Measurements from ENCODE around the gene MYO9B.

The MYO9B gene

DNA sequence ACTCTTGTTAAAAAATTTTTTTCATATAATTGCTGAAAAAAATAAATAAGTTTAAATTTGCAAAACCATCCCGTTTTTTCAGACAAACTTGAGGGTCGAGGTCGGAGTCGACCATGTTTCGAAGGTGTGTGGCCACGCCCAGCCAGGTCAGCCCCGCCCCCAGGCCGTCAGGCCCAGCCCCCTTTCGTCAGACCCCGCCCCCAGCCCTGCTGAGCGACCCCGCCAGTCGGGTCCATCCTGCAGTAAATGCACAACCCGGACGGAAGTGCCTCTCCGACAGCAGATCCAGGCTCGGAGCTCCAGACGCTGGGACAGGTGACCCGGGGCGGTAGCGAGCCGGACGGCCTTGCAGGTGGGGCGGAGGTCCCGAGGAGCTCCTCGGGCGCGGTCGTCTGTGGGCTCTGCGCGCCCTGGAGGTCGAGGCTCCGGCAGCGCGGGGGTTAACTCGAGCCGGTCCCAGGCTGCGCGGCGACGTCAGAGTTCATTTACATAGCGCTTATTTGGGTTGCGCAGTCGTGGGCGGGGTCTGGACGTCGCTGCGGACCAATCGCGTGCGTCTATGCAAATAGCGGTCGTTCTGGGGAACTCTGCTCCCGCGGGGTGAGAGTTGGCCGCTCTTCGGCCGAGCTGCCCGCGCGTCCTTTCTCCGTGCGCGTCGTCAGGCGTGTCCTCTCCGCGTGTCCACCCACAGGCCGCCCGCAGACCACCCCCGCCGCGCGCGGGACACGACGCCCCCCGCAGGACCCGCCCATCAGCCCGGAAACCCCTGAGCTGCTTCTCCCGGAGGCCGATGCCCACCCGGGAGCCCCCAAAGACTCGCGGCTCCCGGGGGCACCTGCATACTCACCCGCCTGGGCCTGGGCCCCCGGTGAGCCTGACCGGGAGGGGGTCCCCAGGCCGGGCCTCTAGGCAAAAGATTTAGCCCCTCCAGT lies 150.7 kb downstream of the MYO9B start, which contains the start of gene OCEL1:
Gene OCEL1 (plus strand): TSS at position 225 of the 932 bp plus-strand sequence. CDS start 22 bp downstream, at position 247.
- DNase-seq, result peak; percentile 90

- DNase-seq, result no peak
Measured at GRCh38 chr19:17227798-17228367, 152.3 kb downstream of the MYO9B start.

DNA sequence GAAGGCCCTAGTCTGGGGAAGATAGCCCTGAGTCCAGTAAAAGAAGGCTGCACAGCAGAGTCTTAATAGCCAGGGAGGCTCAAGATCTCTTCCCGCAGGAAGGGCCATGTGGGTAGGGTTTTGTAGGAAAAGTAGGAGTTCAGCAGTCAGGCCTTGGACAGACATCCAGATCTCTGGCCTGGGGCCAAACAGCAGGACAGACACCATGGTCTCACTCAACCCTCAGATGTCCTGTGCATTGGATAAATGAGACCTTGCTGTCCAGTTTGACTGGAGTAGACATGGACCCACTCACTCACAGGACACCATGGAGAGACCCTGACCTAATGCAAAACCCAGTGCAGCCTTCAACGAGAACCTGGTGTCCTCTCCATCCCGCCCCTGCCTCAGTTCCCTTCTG lies 154.3 kb downstream of the MYO9B start:
- DNase-seq, result no peak

DNA sequence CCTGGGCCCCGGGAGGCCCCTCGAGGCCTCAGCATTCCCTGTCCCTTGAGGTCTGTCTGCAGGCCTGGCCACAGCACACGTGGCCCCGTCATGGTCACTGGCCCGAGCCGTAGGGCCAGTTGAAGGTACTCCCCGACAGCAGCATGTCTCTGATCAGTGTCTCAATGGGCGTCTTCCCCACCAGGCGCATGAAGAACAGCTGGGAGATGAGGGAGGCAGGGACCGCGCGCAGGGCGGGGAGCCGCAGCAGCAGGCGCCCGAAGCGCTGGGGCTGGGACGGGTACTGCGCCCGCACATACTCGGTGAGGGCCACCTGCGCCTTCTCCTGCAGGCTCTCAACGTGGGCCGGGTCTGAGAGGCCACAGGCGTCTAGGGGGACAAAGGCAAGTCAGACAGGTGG lies 156.7 kb downstream of the MYO9B start:
- DNase-seq, result no peak

- no peak for DNase-seq
Measured at GRCh38 chr19:17234911-17235299, 159.3 kb downstream of the MYO9B start.

GRCh38 chr19:17235300-17235970 lies 159.9 kb downstream of the MYO9B start:
- DNase-seq, result no peak

DNA sequence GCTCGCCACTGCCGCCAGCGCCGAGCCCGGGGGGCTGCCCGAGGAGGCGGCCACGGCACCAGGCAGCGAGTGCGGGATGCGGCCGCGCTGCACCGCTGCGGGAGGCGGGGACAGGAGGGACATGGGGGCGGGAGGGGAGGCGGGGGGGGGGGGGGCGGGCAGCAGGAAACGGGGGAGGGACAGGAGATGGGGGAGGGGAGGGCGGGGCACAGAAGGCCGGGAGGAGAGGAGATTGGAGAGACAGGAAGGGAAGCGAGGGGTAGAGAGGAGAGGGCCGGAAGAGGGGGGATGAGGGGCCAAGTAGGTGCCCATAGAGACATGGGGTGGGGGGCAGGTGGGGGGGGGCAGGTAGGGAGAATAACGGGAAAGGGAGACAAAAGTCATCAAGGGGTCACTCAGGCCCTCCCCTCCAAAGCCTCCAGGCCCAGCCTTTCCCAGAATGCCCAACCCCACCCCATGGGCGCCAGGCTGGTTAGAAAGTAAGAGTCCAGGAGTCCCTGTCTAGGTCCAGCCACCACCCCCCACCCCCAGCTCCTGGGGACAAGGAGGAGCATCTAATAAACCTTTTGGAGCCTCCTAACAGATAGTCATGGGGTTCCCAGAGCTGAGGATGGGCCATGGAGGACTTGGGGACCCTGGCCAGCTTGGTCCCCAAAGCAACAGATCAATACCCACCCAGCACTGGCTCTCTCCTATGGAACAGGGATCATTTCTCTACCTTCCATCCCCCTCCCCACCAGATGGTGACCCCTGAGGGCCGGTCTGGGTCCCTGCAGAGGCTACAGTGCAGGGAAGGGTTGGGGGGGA lies 160.6 kb downstream of the MYO9B start:
- no peak for DNase-seq

DNA sequence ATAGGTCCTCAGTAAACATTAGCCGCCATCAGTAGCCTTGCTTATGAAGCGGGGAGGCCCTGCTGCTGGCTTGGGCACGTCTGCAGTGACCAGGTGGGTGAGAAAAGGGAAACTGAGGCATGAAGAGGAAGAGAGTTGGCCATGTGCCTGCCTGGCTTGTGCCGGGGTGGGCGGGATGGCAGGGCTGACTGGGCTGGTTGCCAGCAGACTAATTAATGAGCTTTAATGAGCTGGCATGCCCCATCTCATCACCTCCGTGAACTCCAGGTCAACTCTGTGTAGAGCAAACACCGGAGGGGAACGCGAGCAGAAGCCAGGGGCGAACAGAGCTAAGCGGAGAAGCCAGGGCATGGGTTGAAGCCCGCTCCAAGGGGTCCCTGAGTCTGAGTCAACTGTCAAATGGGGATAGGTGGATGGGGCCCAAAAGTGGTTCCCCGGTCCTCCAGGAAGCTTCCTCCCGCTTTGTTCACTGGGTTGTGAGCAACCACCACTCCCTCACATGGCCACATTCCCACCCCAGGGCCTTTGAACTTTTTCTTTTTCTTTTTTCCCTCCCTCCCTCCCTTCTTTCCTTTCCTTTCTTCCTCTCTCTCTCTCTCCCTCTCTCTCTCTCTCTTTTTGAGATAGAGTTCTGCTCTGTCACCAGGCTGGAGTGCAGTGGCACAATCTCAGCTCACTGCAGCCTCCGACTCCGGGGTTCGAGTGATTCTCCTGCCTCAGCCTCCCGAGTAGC lies 161.4 kb downstream of the MYO9B start:
- no peak for DNase-seq

GRCh38 chr19:17237747-17238706 lies 162.4 kb downstream of the MYO9B start:
- no peak for DNase-seq

GRCh38 chr19:17240062-17240752 lies 164.6 kb downstream of the MYO9B start:
- no peak for DNase-seq

GRCh38 chr19:17240826-17241399 lies 165.3 kb downstream of the MYO9B start:
- DNase-seq, result no peak

GRCh38 chr19:17242431-17243208 lies 167.0 kb downstream of the MYO9B start:
- no peak for DNase-seq

- no peak for DNase-seq
Measured at GRCh38 chr19:17243211-17243829, 167.7 kb downstream of the MYO9B start.

GRCh38 chr19:17243830-17244617 lies 168.4 kb downstream of the MYO9B start:
- no peak for DNase-seq

DNA sequence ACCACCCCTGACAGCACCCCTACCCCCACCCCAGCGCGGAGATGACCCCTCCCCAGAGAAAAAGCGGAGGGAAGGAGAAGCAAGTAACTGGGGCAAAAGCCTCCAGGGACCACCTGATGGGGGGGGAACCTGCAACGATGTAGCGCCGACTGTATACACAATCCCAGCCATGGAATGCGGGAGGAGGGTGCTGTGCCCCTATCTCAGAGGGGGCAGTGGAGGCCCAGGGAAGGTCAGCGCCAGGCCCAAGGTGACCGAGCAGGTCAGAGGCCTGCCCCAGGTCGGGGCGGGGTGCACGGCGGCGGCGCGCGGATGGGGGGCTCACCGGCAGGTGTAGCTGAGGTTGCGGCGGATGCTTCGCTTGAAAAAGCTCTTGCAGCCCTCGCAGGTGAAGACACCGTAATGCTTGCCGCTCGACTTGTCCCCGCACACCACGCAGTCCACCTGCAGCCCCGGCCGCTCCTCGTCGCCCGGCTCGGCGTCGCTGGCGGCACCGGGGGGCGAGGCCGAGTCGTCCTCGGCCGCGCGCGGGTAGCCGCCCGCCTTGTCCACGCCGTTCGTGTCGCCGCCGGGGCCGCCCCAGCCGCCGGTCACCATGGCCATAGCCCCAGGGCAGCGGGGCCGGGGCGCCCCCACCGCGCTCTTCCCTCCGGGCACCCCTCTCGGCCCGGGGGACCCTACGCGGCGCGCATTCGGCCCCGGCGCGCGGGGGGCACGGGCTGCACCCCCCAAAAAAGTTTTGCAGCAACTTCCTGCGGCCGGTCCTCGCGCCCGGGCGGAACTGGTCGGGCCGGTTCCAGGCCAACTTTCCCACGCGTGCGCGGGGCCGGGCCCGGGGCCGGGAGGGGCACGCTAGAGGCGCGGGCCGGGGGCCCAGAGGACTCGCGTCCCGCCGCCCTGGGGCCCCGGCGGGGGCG lies 169.3 kb downstream of the MYO9B start:
- no peak for DNase-seq

DNA sequence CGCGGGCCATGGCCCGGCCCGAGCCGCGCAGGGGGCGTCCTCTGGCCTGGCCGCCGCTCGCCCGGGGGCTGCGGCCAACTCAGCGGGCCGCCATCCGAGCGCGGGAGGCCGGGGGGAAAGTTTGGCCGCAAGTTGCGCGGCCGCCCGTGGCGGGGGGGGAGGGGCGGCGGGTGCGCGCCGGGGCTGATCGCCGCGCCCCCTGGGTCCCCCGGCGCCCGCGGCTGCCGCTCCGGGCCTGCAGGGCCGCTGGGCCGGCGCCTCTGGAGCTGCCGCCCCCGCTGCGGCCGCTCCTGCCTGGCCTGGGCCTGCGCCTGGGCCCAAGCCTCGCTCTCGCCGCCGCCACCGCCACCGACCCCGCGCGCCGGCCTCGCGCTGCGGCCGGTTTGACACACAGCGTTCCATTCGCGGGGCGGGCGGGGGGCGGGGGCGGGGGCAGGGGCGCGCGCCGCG lies 170.0 kb downstream of the MYO9B start, which contains the start of gene NR2F6:
Gene NR2F6 (minus strand): TSS at position 385 of the 450 bp plus-strand sequence. CDS start 699 bp downstream, outside the sequence.
- no peak for DNase-seq

Measured in NCI-H1436 treated with DMSO at 0.1 percent for 48 hours (cell line).